Kidney epithelial cell (primary cell): ENCODE data around the gene OR1D5. TPM values are rescaled to one million over a fixed set of nuclear protein-coding genes. Genes with fewer than 3 reads are reported as not detected.
A peak's percentile ranks its signal among the peaks of the same experiment; 100 is the strongest.

Experiments used
- DNase-seq: peaks from one replicate; pipeline ENCODE4 v3.0.0-alpha.2; 2010; ENCODE audit warnings: low read depth
- H3K27me3 ChIP-seq: 2 replicates; pipeline ENCODE4 v1.6.0; 2011; ENCODE audit warnings: low read length; ENCODE audit not compliant: control insufficient read depth, insufficient read depth
- H3K36me3 ChIP-seq: 2 replicates; pipeline ENCODE4 v1.5.1; 2011; ENCODE audit warnings: low read length; ENCODE audit not compliant: control insufficient read depth, insufficient read depth
- H3K4me3 ChIP-seq: 2 replicates; pipeline ENCODE4 v1.5.1; 2011; ENCODE audit warnings: low read depth, mild to moderate bottlenecking, control low read depth, low read length
- CTCF ChIP-seq: IDR thresholded peaks from 2 replicates; pipeline ENCODE4 v1.5.1; 2011; ENCODE audit warnings: mild to moderate bottlenecking, moderate library complexity, low read length, control low read depth, inconsistent platforms; ENCODE audit not compliant: insufficient read depth, poor library complexity, severe bottlenecking
- total RNA-seq: library from RNA; depleted of rRNA; stranded (reverse); fragments of >200 nt; gene quantifications from 2 replicates; pipeline ENCODE4 v1.2.3, GENCODE V29; 2015

OR1D5 gene
- total RNA-seq, 1 donor from 2014 or later = not detected

GRCh38 chr17:3046753-3047152 is 16.7 kb downstream of the OR1D5 start:
- Histone ChIP-seq H3K27me3 (no peaks in the 10 kb centered on the region), H3K36me3 (no peaks in the 10 kb centered on the region), H3K4me3 (no peak overlapping the region)
- DNase-seq = no peak
- no peak for TF ChIP-seq CTCF

GRCh38 chr17:3043737-3044365 is 19.6 kb downstream of the OR1D5 start:
- Histone ChIP-seq H3K4me3 (no peak overlapping the region), H3K27me3 (peaks cover 4% of the 10 kb centered on the region), H3K36me3 (no peaks in the 10 kb centered on the region)
- peak; percentile 25 for TF ChIP-seq CTCF
- no peak for DNase-seq

GRCh38 chr17:3040882-3041281 is 22.5 kb downstream of the OR1D5 start:
- no peaks in the 10 kb centered on the region for H3K36me3 ChIP-seq
- H3K27me3 ChIP-seq = peaks cover 4% of the 10 kb centered on the region
- TF ChIP-seq CTCF = no peak
- H3K4me3 ChIP-seq = no peak overlapping the region
- DNase-seq = no peak

GRCh38 chr17:3039736-3040135 is 23.7 kb downstream of the OR1D5 start:
- Histone ChIP-seq H3K27me3 (peaks cover 4% of the 10 kb centered on the region), H3K36me3 (no peaks in the 10 kb centered on the region), H3K4me3 (no peak overlapping the region)
- DNase-seq = no peak
- TF ChIP-seq CTCF = no peak

GRCh38 chr17:3038941-3039340 is 24.5 kb downstream of the OR1D5 start:
- no peak for DNase-seq
- Histone ChIP-seq H3K36me3 (no peaks in the 10 kb centered on the region), H3K4me3 (no peak overlapping the region), H3K27me3 (peaks cover 4% of the 10 kb centered on the region)
- peak; percentile 17 for TF ChIP-seq CTCF

- DNase-seq = no peak
- TF ChIP-seq CTCF = no peak
- H3K27me3 ChIP-seq = peaks cover 4% of the 10 kb centered on the region
Measured at GRCh38 chr17:3037259-3037658, 26.1 kb downstream of the OR1D5 start.

More at GRCh38 chr17:3037259-3037658, 26.1 kb downstream of the OR1D5 start:
- Histone ChIP-seq H3K4me3 (no peak overlapping the region), H3K36me3 (no peaks in the 10 kb centered on the region)
